Naive thymus-derived CD8-positive, alpha-beta T cell (primary cell): ENCODE results near the gene RRM1. TPM values are rescaled to one million over a fixed set of nuclear protein-coding genes. Genes with fewer than 3 reads are reported as not detected.
A peak's percentile ranks its signal among the peaks of the same experiment; 100 is the strongest.
"Not testable (repeated sequence)": the region's sequence is repeated elsewhere in the genome, so short reads cannot be mapped to it uniquely, and the experiment has no call there.

Source experiments
- ATAC-seq, 2 donors: fragments of 150-1000 bp; cut with Tn5 transposase in 1 of 2; sonication (Bioruptor Pico), chemical (Tn5 transposase) in 1 of 2; 1 replicate in 1 of 2; 2 replicates in 1 of 2; pipeline ENCODE4 v1.10.0; 2021; ENCODE audit warnings: mild to moderate bottlenecking in 2 of 2, moderate library complexity in 2 of 2
- POLR2A ChIA-PET: fragments of 350-600 bp; sonication (Branson Sonifier 250); formaldehyde crosslinking; loops from one replicate; lab custom pipeline; 2021; ENCODE audit warnings: antibody characterized with exemption; lab: Charles Lee
- DNase-seq, 10 donors: peaks; one replicate each; pipeline versions ENCODE4 v3.0.0 to v3.0.0-alpha.2; 2020 to 2022
- H3K27ac Mint-ChIP-seq, 10 donors: one replicate each; pipeline ENCODE4 v1.8.0; 2020 to 2022; ENCODE audit warnings: mild to moderate bottlenecking in 10 of 10, mixed read lengths in 10 of 10, moderate library complexity in 4 of 10, inconsistent platforms in 1 of 10
- H3K27me3 Mint-ChIP-seq, 5 donors: one replicate each; pipeline ENCODE4 v1.8.0; 2021 to 2022; ENCODE audit warnings: mixed read lengths in 5 of 5
- H3K36me3 Mint-ChIP-seq, 3 donors: one replicate each; pipeline ENCODE4 v1.8.0; 2020 to 2022; ENCODE audit warnings: mixed read lengths in 3 of 3, mild to moderate bottlenecking in 2 of 3, inconsistent platforms in 1 of 3
- H3K4me1 Mint-ChIP-seq, 4 donors: one replicate each; pipeline ENCODE4 v1.8.0; 2021 to 2022; ENCODE audit warnings: mixed read lengths in 4 of 4
- H3K4me3 Mint-ChIP-seq, 10 donors: one replicate each; pipeline ENCODE4 v1.8.0; 2020 to 2022; ENCODE audit warnings: mild to moderate bottlenecking in 10 of 10, mixed read lengths in 10 of 10, moderate library complexity in 6 of 10, inconsistent platforms in 1 of 10
- H3K9me3 Mint-ChIP-seq, 9 donors: one replicate each; pipeline ENCODE4 v1.8.0; 2020 to 2022; ENCODE audit warnings: mixed read lengths in 9 of 9, mild to moderate bottlenecking in 3 of 9, inconsistent platforms in 1 of 9, moderate library complexity in 1 of 9
- polyA plus RNA-seq, 3 donors: library from polyadenylated mRNA; unstranded; fragments of 300-500 nt; fragmentation: Illumina TruSeq; gene quantifications; one replicate each; pipeline ENCODE4 v1.2.3, GENCODE V29; 2021
- total RNA-seq, 8 experiments: library from RNA in 2 of 8; stranded (reverse) in 2 of 8; gene quantifications; one replicate each; pipeline ENCODE4 v1.2.3 and lab custom pipeline; 2021 to 2026

Gene RRM1
- total and polyA plus RNA-seq, 5 experiments from 2014 or later: 22.6 to 39.3 (median 27.0) TPM

GRCh38 chr11:4105916-4106315 lies 11.3 kb downstream of the RRM1 start:
- peaks cover 0 to 9% (median 1%) of the 10 kb centered on the region in 4 donors for H3K4me1 Mint-ChIP-seq
- no peaks in the 10 kb centered on the region for H3K9me3 Mint-ChIP-seq
- DNase-seq (no peak), ATAC-seq (no peak)
- H3K4me3 Mint-ChIP-seq: no peak overlapping the region
- no peaks in the 10 kb centered on the region for H3K27me3 Mint-ChIP-seq
- peaks cover 4 to 76% (median 39%) of the 10 kb centered on the region in 3 donors for H3K36me3 Mint-ChIP-seq
- POLR2A ChIA-PET: no interaction called here
- no peak overlapping the region for H3K27ac Mint-ChIP-seq

GRCh38 chr11:4111834-4112233 lies 17.2 kb downstream of the RRM1 start:
- peaks cover 0 to 3% (median 0%) of the 10 kb centered on the region in 4 donors for H3K4me1 Mint-ChIP-seq
- H3K4me3 Mint-ChIP-seq: no peak overlapping the region
- no peak for ATAC-seq
- H3K27me3 Mint-ChIP-seq: no peaks in the 10 kb centered on the region
- H3K27ac Mint-ChIP-seq: peak overlapping the region in 2 of 10 donors; percentile 20 to 66
- H3K9me3 Mint-ChIP-seq: no peaks in the 10 kb centered on the region
- no peak for DNase-seq
- POLR2A ChIA-PET: no interaction called here
- H3K36me3 Mint-ChIP-seq: peaks cover 9 to 80% (median 46%) of the 10 kb centered on the region in 3 donors

- H3K9me3 Mint-ChIP-seq: no peaks in the 10 kb centered on the region
- POLR2A ChIA-PET: interaction anchor here (0.7 kb wide), 1 partner anchor 48 kb away, joined by 3 read pairs; no protein-coding TSS in a partner anchor
- no peaks in the 10 kb centered on the region for H3K27me3 Mint-ChIP-seq
- ATAC-seq: no peak
- no peak for DNase-seq
- no peak overlapping the region for H3K4me3 Mint-ChIP-seq
- H3K36me3 Mint-ChIP-seq: peaks cover 4 to 83% (median 31%) of the 10 kb centered on the region in 3 donors
- H3K27ac Mint-ChIP-seq: no peak overlapping the region
- peaks cover 0 to 3% (median 1%) of the 10 kb centered on the region in 4 donors for H3K4me1 Mint-ChIP-seq
Observed at GRCh38 chr11:4115128-4115527, 20.5 kb downstream of the RRM1 start.

GRCh38 chr11:4118107-4118506 lies 23.5 kb downstream of the RRM1 start:
- Mint-ChIP-seq H3K27me3 (no peaks in the 10 kb centered on the region), H3K36me3 (peaks cover 9 to 87% (median 30%) of the 10 kb centered on the region in 3 donors), H3K4me3 (no peak overlapping the region), H3K27ac (peak overlapping the region in 2 of 10 donors; percentile 7 to 31), H3K9me3 (no peaks in the 10 kb centered on the region), H3K4me1 (peaks cover 0 to 3% (median 1%) of the 10 kb centered on the region in 4 donors)
- no peak for DNase-seq
- ATAC-seq: no peak
- POLR2A ChIA-PET: no interaction called here

GRCh38 chr11:4123218-4123617 lies 28.6 kb downstream of the RRM1 start:
- Mint-ChIP-seq H3K4me1 (peaks cover 0 to 5% (median 0%) of the 10 kb centered on the region in 4 donors), H3K9me3 (no peaks in the 10 kb centered on the region), H3K4me3 (no peak overlapping the region), H3K27me3 (no peaks in the 10 kb centered on the region), H3K36me3 (peaks cover 19 to 94% (median 53%) of the 10 kb centered on the region in 3 donors), H3K27ac (peak overlapping the region in 3 of 10 donors; percentile 1 to 50 (median 50))
- POLR2A ChIA-PET: no interaction called here
- no peak for ATAC-seq
- no peak for DNase-seq

- no peak for DNase-seq
- peaks cover 19 to 91% (median 51%) of the 10 kb centered on the region in 3 donors for H3K36me3 Mint-ChIP-seq
- no peak overlapping the region for H3K4me3 Mint-ChIP-seq
Observed at GRCh38 chr11:4125141-4125540, 30.5 kb downstream of the RRM1 start.

GRCh38 chr11:4127357-4127756 lies 32.8 kb downstream of the RRM1 start:
- DNase-seq (no peak), ATAC-seq (no peak)
- POLR2A ChIA-PET: no interaction called here
- peaks cover 11 to 91% (median 51%) of the 10 kb centered on the region in 3 donors for H3K36me3 Mint-ChIP-seq
- H3K9me3 Mint-ChIP-seq: no peaks in the 10 kb centered on the region
- H3K4me1 Mint-ChIP-seq: peaks cover 0 to 5% (median 0%) of the 10 kb centered on the region in 4 donors
- no peak overlapping the region for H3K4me3 Mint-ChIP-seq
- H3K27ac Mint-ChIP-seq: peak overlapping the region in 1 of 10 donors; percentile 22
- H3K27me3 Mint-ChIP-seq: no peaks in the 10 kb centered on the region

More at GRCh38 chr11:4125141-4125540, 30.5 kb downstream of the RRM1 start:
- POLR2A ChIA-PET: no interaction called here
- H3K27me3 Mint-ChIP-seq: no peaks in the 10 kb centered on the region
- H3K27ac Mint-ChIP-seq: peak overlapping the region in 4 of 10 donors; percentile 22 to 73 (median 46)
- ATAC-seq: no peak
- peaks cover 0 to 5% (median 0%) of the 10 kb centered on the region in 4 donors for H3K4me1 Mint-ChIP-seq
- no peaks in the 10 kb centered on the region for H3K9me3 Mint-ChIP-seq

- H3K9me3 Mint-ChIP-seq, H3K27me3 Mint-ChIP-seq, H3K4me1 Mint-ChIP-seq, ATAC-seq, H3K27ac Mint-ChIP-seq, POLR2A ChIA-PET, H3K4me3 Mint-ChIP-seq, DNase-seq: not testable (repeated sequence)
- peaks cover 14 to 87% (median 52%) of the 10 kb centered on the region in 3 donors for H3K36me3 Mint-ChIP-seq
Observed at GRCh38 chr11:4130219-4130618, 35.6 kb downstream of the RRM1 start.

GRCh38 chr11:4134806-4135205 lies 40.2 kb downstream of the RRM1 start:
- Mint-ChIP-seq H3K4me1 (peaks cover 0 to 2% (median 0%) of the 10 kb centered on the region in 4 donors), H3K4me3 (no peak overlapping the region), H3K36me3 (peaks cover 24 to 74% (median 63%) of the 10 kb centered on the region in 3 donors), H3K27ac (peak overlapping the region in 1 of 10 donors; percentile 56), H3K9me3 (peaks cover 1 to 18% (median 12%) of the 10 kb centered on the region in 9 donors), H3K27me3 (no peaks in the 10 kb centered on the region)
- DNase-seq: no peak
- POLR2A ChIA-PET: no interaction called here
- ATAC-seq: no peak

- H3K9me3 Mint-ChIP-seq: peaks cover 3 to 36% (median 25%) of the 10 kb centered on the region in 9 donors
- H3K36me3 Mint-ChIP-seq: peaks cover 45 to 76% (median 68%) of the 10 kb centered on the region in 3 donors
- H3K27me3 Mint-ChIP-seq: no peaks in the 10 kb centered on the region
- POLR2A ChIA-PET: no interaction called here
- H3K27ac Mint-ChIP-seq: no peak overlapping the region
- DNase-seq: no peak
- no peak for ATAC-seq
- no peak overlapping the region for H3K4me3 Mint-ChIP-seq
- H3K4me1 Mint-ChIP-seq: peaks cover 0 to 2% (median 0%) of the 10 kb centered on the region in 4 donors
Observed at GRCh38 chr11:4138497-4138896, 43.9 kb downstream of the RRM1 start.

- peaks cover 38 to 64% (median 58%) of the 10 kb centered on the region in 3 donors for H3K36me3 Mint-ChIP-seq
- no peak overlapping the region for H3K4me3 Mint-ChIP-seq
- DNase-seq (no peak), ATAC-seq (no peak)
- peak overlapping the region in 2 of 10 donors; percentile 22 to 82 for H3K27ac Mint-ChIP-seq
- POLR2A ChIA-PET: no interaction called here
- H3K27me3 Mint-ChIP-seq: no peaks in the 10 kb centered on the region
- H3K4me1 Mint-ChIP-seq: peaks cover 0 to 2% (median 0%) of the 10 kb centered on the region in 4 donors
- peaks cover 3 to 36% (median 25%) of the 10 kb centered on the region in 9 donors for H3K9me3 Mint-ChIP-seq
Observed at GRCh38 chr11:4140067-4140636, 45.6 kb downstream of the RRM1 start.

GRCh38 chr11:4146070-4146771 lies 51.6 kb downstream of the RRM1 start:
- no peak for DNase-seq
- no peak overlapping the region for H3K4me3 Mint-ChIP-seq
- H3K27ac Mint-ChIP-seq: no peak overlapping the region
- no peak for ATAC-seq
- H3K9me3 Mint-ChIP-seq: peaks cover 0 to 10% (median under 1%) of the 10 kb centered on the region in 9 donors
- POLR2A ChIA-PET: no interaction called here
- H3K4me1 Mint-ChIP-seq: no peaks in the 10 kb centered on the region
- peaks cover 0 to 3% (median 0%) of the 10 kb centered on the region in 5 donors for H3K27me3 Mint-ChIP-seq
- peaks cover 8 to 23% (median 13%) of the 10 kb centered on the region in 3 donors for H3K36me3 Mint-ChIP-seq

- Mint-ChIP-seq H3K27ac (no peak overlapping the region), H3K27me3 (peaks cover 0 to 3% (median 0%) of the 10 kb centered on the region in 5 donors), H3K36me3 (peaks cover 3 to 18% (median 9%) of the 10 kb centered on the region in 3 donors), H3K4me1 (no peaks in the 10 kb centered on the region), H3K4me3 (no peak overlapping the region), H3K9me3 (peaks cover 0 to 5% (median 0%) of the 10 kb centered on the region in 9 donors)
- POLR2A ChIA-PET: no interaction called here
- no peak for DNase-seq
- ATAC-seq: no peak
Observed at GRCh38 chr11:4146772-4147098, 52.1 kb downstream of the RRM1 start.
